RWPE2 (cell line): ENCODE data around the gene DNAJC30.
"Not testable (repeated sequence)": the region's sequence is repeated elsewhere in the genome, so short reads cannot be mapped to it uniquely, and the experiment has no call there.

Experiments
- ATAC-seq: fragments of 200-7000 bp; cut with Tn5 transposase; 3 replicates; pipeline ENCODE4 v1.9.1; 2021; ENCODE audit warnings: low read depth
- DNase-seq: peaks from one replicate; pipeline ENCODE4 v3.0.0-alpha.2; 2020; ENCODE audit warnings: low spot score
- H3K27ac ChIP-seq: fragments of 450-650 bp; 2 replicates; pipeline ENCODE4 v1.5.1; 2017; ENCODE audit warnings: mild to moderate bottlenecking; ENCODE audit not compliant: poor library complexity, severe bottlenecking
- H3K27me3 ChIP-seq: fragments of 250-450 bp; sonication (Bioruptor Pico); 2 replicates; pipeline ENCODE4 v1.5.1; 2021; ENCODE audit warnings: mild to moderate bottlenecking, moderate library complexity; ENCODE audit not compliant: insufficient read depth, poor library complexity, severe bottlenecking
- H3K36me3 ChIP-seq: fragments of 250-450 bp; sonication (Bioruptor Pico); 2 replicates; pipeline ENCODE4 v1.5.1; 2020; ENCODE audit warnings: low read depth, mild to moderate bottlenecking, moderate library complexity
- H3K4me1 ChIP-seq: fragments of 250-450 bp; sonication (Bioruptor Pico); 2 replicates; pipeline ENCODE4 v1.5.1; 2021; ENCODE audit warnings: mild to moderate bottlenecking, moderate library complexity; ENCODE audit not compliant: insufficient read depth, poor library complexity, severe bottlenecking
- H3K4me3 ChIP-seq: fragments of 250-450 bp; sonication (Bioruptor Pico); 2 replicates; pipeline ENCODE4 v1.5.1; 2021; ENCODE audit warnings: mild to moderate bottlenecking, moderate library complexity; ENCODE audit not compliant: severe bottlenecking
- H3K9me3 ChIP-seq: fragments of 250-450 bp; sonication (Bioruptor Pico); 2 replicates; pipeline ENCODE4 v1.5.1; 2021; ENCODE audit warnings: mild to moderate bottlenecking, moderate library complexity; ENCODE audit not compliant: severe bottlenecking
- CTCF ChIP-seq: fragments of 450-650 bp; IDR thresholded peaks from one replicate; pipeline ENCODE4 v1.5.1; 2017; ENCODE audit warnings: mild to moderate bottlenecking, moderate library complexity; ENCODE audit not compliant: poor library complexity, severe bottlenecking

DNAJC30 gene

GRCh38 chr7:73667344-73668102, 15.7 kb downstream of the DNAJC30 start, which contains the start of gene VPS37D:
Gene VPS37D, plus strand, starts transcription at chr7:73667831. Its CDS starts 128 bp downstream, at chr7:73667959.
- no peaks in the 10 kb centered on the region for H3K9me3 ChIP-seq
- H3K4me1 ChIP-seq = no peaks in the 10 kb centered on the region
- ATAC-seq (peak; percentile 93), DNase-seq (peak; percentile 89)
- no peaks in the 10 kb centered on the region for H3K27me3 ChIP-seq
- peak within 1 kb of the TSS; percentile 88 for H3K4me3 ChIP-seq
- H3K27ac ChIP-seq = no peak within 1 kb of the TSS
- no peaks in the 10 kb centered on the region for H3K36me3 ChIP-seq
- peak; percentile 96 for TF ChIP-seq CTCF

- Histone ChIP-seq H3K27me3 (no peaks in the 10 kb centered on the region), H3K9me3 (no peaks in the 10 kb centered on the region), H3K36me3 (no peaks in the 10 kb centered on the region), H3K27ac (no peak overlapping the region), H3K4me3 (no peak overlapping the region), H3K4me1 (no peaks in the 10 kb centered on the region)
- DNase-seq (no peak), ATAC-seq (no peak)
- TF ChIP-seq CTCF = no peak
These were observed 20.2 kb downstream of the DNAJC30 start for GRCh38 chr7:73663033-73663432.

- not testable (repeated sequence) for ATAC-seq, H3K27ac ChIP-seq, H3K36me3 ChIP-seq, H3K27me3 ChIP-seq, DNase-seq, H3K4me3 ChIP-seq, H3K9me3 ChIP-seq, H3K4me1 ChIP-seq
These were observed 22.7 kb downstream of the DNAJC30 start for GRCh38 chr7:73660594-73660993.

GRCh38 chr7:73659983-73660382, 23.3 kb downstream of the DNAJC30 start:
- Histone ChIP-seq H3K36me3 (no peaks in the 10 kb centered on the region), H3K9me3 (no peaks in the 10 kb centered on the region), H3K4me3 (no peak overlapping the region), H3K4me1 (no peaks in the 10 kb centered on the region), H3K27me3 (no peaks in the 10 kb centered on the region), H3K27ac (no peak overlapping the region)
- no peak for ATAC-seq
- DNase-seq = no peak
- no peak for TF ChIP-seq CTCF

- not testable (repeated sequence) for H3K27ac ChIP-seq, H3K36me3 ChIP-seq, H3K9me3 ChIP-seq, ATAC-seq, H3K4me1 ChIP-seq, H3K4me3 ChIP-seq, H3K27me3 ChIP-seq, DNase-seq
These were observed 27.9 kb downstream of the DNAJC30 start for GRCh38 chr7:73655309-73655708.

- no peaks in the 10 kb centered on the region for H3K4me1 ChIP-seq
- no peak overlapping the region for H3K4me3 ChIP-seq
- H3K27me3 ChIP-seq = no peaks in the 10 kb centered on the region
- no peak for TF ChIP-seq CTCF
- H3K9me3 ChIP-seq = no peaks in the 10 kb centered on the region
- H3K36me3 ChIP-seq = no peaks in the 10 kb centered on the region
- no peak for ATAC-seq
- no peak for DNase-seq
- H3K27ac ChIP-seq = no peak overlapping the region
These were observed 30.7 kb downstream of the DNAJC30 start for GRCh38 chr7:73652541-73652949.
